ENCODE data around the gene KLHL13.

- TF ChIP-seq CTCF (IDR thresholded peaks at IDR 0.05) = no peak
- TF ChIP-seq POLR2AphosphoS5 (IDR thresholded peaks at IDR 0.05) = no peak
These were observed 126.2 kb downstream of the KLHL13 start for GRCh38 chrX:117990438-117990837.

Data from prostate gland (tissue), 2 donors.